ENCODE data around the gene ACE. TPM values are rescaled to one million over a fixed set of nuclear protein-coding genes. Genes with fewer than 3 reads are reported as not detected.

ACE gene
- total RNA-seq, 3 donors from 2014 or later, result 2.6 to 13.9 (median 9.1) TPM

GRCh38 chr17:63531022-63531965, 54.4 kb downstream of the ACE start:
- H3K4me3 ChIP-seq, result no peak overlapping the region
- no peaks in the 10 kb centered on the region for H3K9me3 ChIP-seq
- H3K27ac ChIP-seq, result no peak overlapping the region
- intact Hi-C loops (cut with DNase I; ENCODE audit: low total_unique reads), result no loop called here
- H3K36me3 ChIP-seq, result no peaks in the 10 kb centered on the region
- H3K4me1 ChIP-seq, result no peaks in the 10 kb centered on the region
- H3K27me3 ChIP-seq, result no peaks in the 10 kb centered on the region
- TF ChIP-seq CTCF (IDR thresholded peaks at IDR 0.05), result no peak
- no peak for TF ChIP-seq POLR2A (IDR thresholded peaks at IDR 0.05)
- no peak for TF ChIP-seq POLR2AphosphoS5 (IDR thresholded peaks at IDR 0.05)
- no peak for DNase-seq (ENCODE audit: low spot score in 2 of 2)

DNA sequence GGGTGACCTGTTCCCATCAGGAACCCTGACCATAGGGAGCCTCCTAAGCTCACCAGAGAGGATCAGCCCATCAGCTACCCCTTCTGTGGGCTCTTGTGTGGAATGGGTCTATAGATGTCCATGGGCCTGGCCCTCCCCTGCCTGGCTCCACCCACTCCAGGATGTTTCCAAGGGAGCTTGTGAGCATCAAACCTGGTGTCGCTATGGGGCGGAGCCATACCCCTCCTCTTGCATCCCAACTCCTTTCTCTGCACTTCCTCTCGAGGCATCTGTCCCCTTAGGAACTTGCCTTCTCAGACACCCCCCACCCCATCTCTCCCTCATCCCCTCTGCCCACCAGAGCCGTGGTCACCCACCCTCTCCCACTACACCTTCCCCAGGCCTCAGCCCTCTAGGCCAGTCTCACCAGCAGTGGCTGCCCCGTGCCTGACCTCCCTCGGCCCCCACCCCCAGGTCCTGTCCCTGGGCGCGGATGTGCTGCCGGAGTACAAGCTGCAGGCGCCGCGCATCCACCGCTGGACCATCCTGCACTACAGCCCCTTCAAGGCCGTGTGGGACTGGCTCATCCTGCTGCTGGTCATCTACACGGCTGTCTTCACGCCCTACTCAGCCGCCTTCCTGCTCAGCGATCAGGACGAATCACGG, 56.7 kb downstream of the ACE start:
- no peak for TF ChIP-seq CTCF (IDR thresholded peaks at IDR 0.05)
- no peak for TF ChIP-seq POLR2A (IDR thresholded peaks at IDR 0.05)
- TF ChIP-seq POLR2AphosphoS5 (IDR thresholded peaks at IDR 0.05), result no peak
- no peak overlapping the region for H3K27ac ChIP-seq
- no peak overlapping the region for H3K4me3 ChIP-seq
- DNase-seq (ENCODE audit: low spot score in 2 of 2), result no peak
- peaks cover 5 to 10% of the 10 kb centered on the region in 2 donors for H3K27me3 ChIP-seq
- H3K4me1 ChIP-seq, result peaks cover 6 to 7% of the 10 kb centered on the region in 2 donors
- no peaks in the 10 kb centered on the region for H3K36me3 ChIP-seq
- no peaks in the 10 kb centered on the region for H3K9me3 ChIP-seq
- intact Hi-C loops (cut with DNase I; ENCODE audit: low total_unique reads), result no loop called here

GRCh38 chr17:63534078-63534570, 57.3 kb downstream of the ACE start:
- TF ChIP-seq CTCF (IDR thresholded peaks at IDR 0.05) (no peak), POLR2AphosphoS5 (IDR thresholded peaks at IDR 0.05) (no peak)
- Histone ChIP-seq H3K27ac (no peak overlapping the region), H3K4me1 (peaks cover 7% of the 10 kb centered on the region in 2 donors), H3K27me3 (peaks cover 5 to 14% of the 10 kb centered on the region in 2 donors), H3K9me3 (no peaks in the 10 kb centered on the region), H3K4me3 (no peak overlapping the region), H3K36me3 (no peaks in the 10 kb centered on the region)
- DNase-seq (ENCODE audit: low spot score in 2 of 2), result no peak
- intact Hi-C loops (cut with DNase I; ENCODE audit: low total_unique reads), result no loop called here

GRCh38 chr17:63534816-63535455, 58.1 kb downstream of the ACE start:
- Histone ChIP-seq H3K9me3 (no peaks in the 10 kb centered on the region), H3K36me3 (no peaks in the 10 kb centered on the region), H3K27ac (no peak overlapping the region), H3K4me3 (no peak overlapping the region), H3K27me3 (peaks cover 5 to 19% of the 10 kb centered on the region in 2 donors), H3K4me1 (peaks cover 7% of the 10 kb centered on the region in 2 donors)
- no peak for DNase-seq (ENCODE audit: low spot score in 2 of 2)
- TF ChIP-seq POLR2AphosphoS5 (IDR thresholded peaks at IDR 0.05) (no peak), POLR2A (IDR thresholded peaks at IDR 0.05) (no peak), CTCF (IDR thresholded peaks at IDR 0.05) (no peak)
- intact Hi-C loops (cut with DNase I; ENCODE audit: low total_unique reads), result no loop called here

Data from breast epithelium (tissue), 4 donors.